Neural cell (in vitro differentiated cells): Measurements from ENCODE around the gene CES2. TPM values are rescaled to one million over a fixed set of nuclear protein-coding genes. Genes with fewer than 3 reads are reported as not detected.
"Not testable (repeated sequence)": the region's sequence is repeated elsewhere in the genome, so short reads cannot be mapped to it uniquely, and the experiment has no call there.

Experiments
- H2AFZ ChIP-seq: fragments of 200-600, 300-800 bp; sonication (generic), shearing (Covaris generic); 2 replicates; pipeline ENCODE4 v1.6.0; 2014; ENCODE audit warnings: low read depth, mild to moderate bottlenecking, antibody characterized with exemption, low read length, moderate library complexity
- H3F3A ChIP-seq: fragments of 200-600 bp; shearing (Covaris generic); 2 replicates; pipeline ENCODE4 v1.6.1; 2016; ENCODE audit warnings: mild to moderate bottlenecking, moderate library complexity, mixed read lengths, antibody characterized with exemption, low read length; ENCODE audit not compliant: insufficient read depth, poor library complexity, severe bottlenecking
- H3K27ac ChIP-seq: fragments of 200-600, 300-800 bp; sonication (generic), shearing (Covaris generic); 2 replicates; pipeline ENCODE4 v1.5.1; 2014; ENCODE audit warnings: mild to moderate bottlenecking, low read length, moderate library complexity
- H3K27me3 ChIP-seq: fragments of 300-800, 200-600 bp; sonication (generic), shearing (Covaris generic); 2 replicates; pipeline ENCODE4 v1.6.0; 2014; ENCODE audit warnings: mild to moderate bottlenecking, low read depth, low read length, moderate library complexity; ENCODE audit not compliant: insufficient read depth
- H3K36me3 ChIP-seq: fragments of 300-800, 200-600 bp; sonication (generic), shearing (Covaris generic); 2 replicates; pipeline ENCODE4 v1.5.1; 2014; ENCODE audit warnings: mild to moderate bottlenecking, antibody characterized with exemption, low read length, moderate library complexity; ENCODE audit not compliant: insufficient read depth
- H3K4me2 ChIP-seq: fragments of 300-800, 200-600 bp; sonication (generic), shearing (Covaris generic); 2 replicates; pipeline ENCODE4 v1.6.0; 2014; ENCODE audit warnings: mild to moderate bottlenecking, low read length
- H3K4me3 ChIP-seq: fragments of 300-800, 200-600 bp; sonication (generic), shearing (Covaris generic); 2 replicates; pipeline ENCODE4 v1.5.1; 2014; ENCODE audit warnings: mild to moderate bottlenecking, low read length, moderate library complexity
- H3K79me2 ChIP-seq: fragments of 200-600 bp; shearing (Covaris generic); replicated peaks from 2 replicates; pipeline ENCODE4 v1.6.0; 2014; ENCODE audit warnings: mild to moderate bottlenecking, low read length, moderate library complexity; ENCODE audit not compliant: insufficient read depth
- H3K9ac ChIP-seq: fragments of 300-800, 200-600 bp; sonication (generic), shearing (Covaris generic); 2 replicates; pipeline ENCODE4 v1.6.1; 2016; ENCODE audit warnings: mild to moderate bottlenecking, low read length, mixed read lengths
- H3K9me2 ChIP-seq: fragments of 200-600 bp; shearing (Covaris generic); 2 replicates; pipeline ENCODE4 v1.6.1; 2016; ENCODE audit warnings: mild to moderate bottlenecking, low read length, mixed read lengths; ENCODE audit not compliant: insufficient read depth
- H3K9me3 ChIP-seq: fragments of 200-600, 300-800 bp; sonication (generic), shearing (Covaris generic); 2 replicates; pipeline ENCODE4 v1.6.1; 2016; ENCODE audit warnings: mild to moderate bottlenecking, mixed run types, low read length, moderate library complexity, mixed read lengths
- H4K20me1 ChIP-seq: fragments of 200-600 bp; shearing (Covaris generic); 2 replicates; pipeline ENCODE4 v1.6.1; 2016; ENCODE audit warnings: mild to moderate bottlenecking, mixed run types; ENCODE audit not compliant: insufficient read depth
- CTCF ChIP-seq: fragments of 450-650 bp; IDR thresholded peaks from 2 replicates; pipeline ENCODE4 v1.5.1; 2014; ENCODE audit warnings: antibody characterized with exemption, mild to moderate bottlenecking, moderate library complexity; ENCODE audit not compliant: poor library complexity, severe bottlenecking
- EP300 ChIP-seq: fragments of 450-650 bp; conservative IDR thresholded peaks from 2 replicates; pipeline ENCODE4 v1.6.1; 2014; ENCODE audit warnings: antibody characterized with exemption, mild to moderate bottlenecking, moderate library complexity; ENCODE audit not compliant: poor library complexity, severe bottlenecking
- MXI1 ChIP-seq: fragments of 450-650 bp; conservative IDR thresholded peaks from 2 replicates; pipeline ENCODE4 v1.6.1; 2014; ENCODE audit warnings: antibody characterized with exemption, mild to moderate bottlenecking; ENCODE audit not compliant: poor library complexity, severe bottlenecking
- RAD21 ChIP-seq: fragments of 450-650 bp; conservative IDR thresholded peaks from 2 replicates; pipeline ENCODE4 v1.6.1; 2014; ENCODE audit warnings: antibody characterized with exemption, mild to moderate bottlenecking, moderate library complexity
- REST ChIP-seq: IDR thresholded peaks from 2 replicates; pipeline ENCODE4 v1.6.1; 2012; ENCODE audit warnings: borderline replicate concordance
- SMC3 ChIP-seq: fragments of 450-650 bp; conservative IDR thresholded peaks from 2 replicates; pipeline ENCODE4 v1.6.1; 2014; ENCODE audit warnings: antibody characterized with exemption, mild to moderate bottlenecking, moderate library complexity; ENCODE audit not compliant: poor library complexity
- polyA plus RNA-seq: library from polyadenylated mRNA; depleted of rRNA; stranded (reverse); fragments of >200 nt; gene quantifications from 2 replicates; pipeline ENCODE4 v1.2.3, GENCODE V29; 2014

Gene CES2
- polyA plus RNA-seq, 1 donor from 2014 or later: 22.9 TPM

GRCh38 chr16:66972983-66973382, 37.7 kb downstream of the CES2 start:
- TF ChIP-seq SMC3 (no peak), CTCF (no peak), REST (no peak), RAD21 (no peak)
- H3K79me2 ChIP-seq: no peaks in the 10 kb centered on the region
- H3K9ac ChIP-seq: no peak overlapping the region
- H3K9me2 ChIP-seq: no peaks in the 10 kb centered on the region
- H3K4me2 ChIP-seq: no peak overlapping the region
- H3K9me3 ChIP-seq: no peaks in the 10 kb centered on the region
- H3K27me3 ChIP-seq: no peaks in the 10 kb centered on the region
- H3K36me3 ChIP-seq: no peaks in the 10 kb centered on the region
- no peak overlapping the region for H3K27ac ChIP-seq
- no peaks in the 10 kb centered on the region for H3F3A ChIP-seq
- no peak overlapping the region for H3K4me3 ChIP-seq
- H4K20me1 ChIP-seq: no peaks in the 10 kb centered on the region
- H2AFZ ChIP-seq: no peak overlapping the region

- no peaks in the 10 kb centered on the region for H3K9me2 ChIP-seq
- no peak overlapping the region for H3K4me3 ChIP-seq
- no peaks in the 10 kb centered on the region for H3K27me3 ChIP-seq
- H3K79me2 ChIP-seq: no peaks in the 10 kb centered on the region
- TF ChIP-seq REST: no peak
- TF ChIP-seq EP300: no peak
- TF ChIP-seq MXI1: no peak
- no peaks in the 10 kb centered on the region for H3K9me3 ChIP-seq
- H3K27ac ChIP-seq: no peak overlapping the region
- H3K4me2 ChIP-seq: no peak overlapping the region
- no peak overlapping the region for H3K9ac ChIP-seq
- H3K36me3 ChIP-seq: no peaks in the 10 kb centered on the region
- no peak overlapping the region for H2AFZ ChIP-seq
- H3F3A ChIP-seq: no peaks in the 10 kb centered on the region
- H4K20me1 ChIP-seq: no peaks in the 10 kb centered on the region
Observed at GRCh38 chr16:66973716-66974115, 38.4 kb downstream of the CES2 start.

GRCh38 chr16:66974156-66974931, 39.0 kb downstream of the CES2 start:
- not testable (repeated sequence) for H3K27ac ChIP-seq, H3K9ac ChIP-seq, H3K4me2 ChIP-seq, H3K9me2 ChIP-seq, H4K20me1 ChIP-seq, H3K9me3 ChIP-seq, H2AFZ ChIP-seq, H3K36me3 ChIP-seq, H3K4me3 ChIP-seq, H3K79me2 ChIP-seq, H3K27me3 ChIP-seq, H3F3A ChIP-seq

- H3K9ac ChIP-seq, H4K20me1 ChIP-seq, H3K79me2 ChIP-seq, H3K9me2 ChIP-seq, H3K4me2 ChIP-seq, H3K36me3 ChIP-seq, H3K27ac ChIP-seq, H3F3A ChIP-seq, H3K27me3 ChIP-seq, H3K4me3 ChIP-seq, H3K9me3 ChIP-seq, H2AFZ ChIP-seq: not testable (repeated sequence)
Observed at GRCh38 chr16:66974932-66975246, 39.6 kb downstream of the CES2 start.
